GM12878 (cell line): ENCODE results near the gene FAM186B. TPM values are rescaled to one million over a fixed set of nuclear protein-coding genes. Genes with fewer than 3 reads are reported as not detected.

ENCODE experiments used
- ATAC-seq: fragments of 200-7000 bp; cut with Tn5 transposase; 3 replicates; pipeline ENCODE4 v1.9.1; 2020; ENCODE audit warnings: mild to moderate bottlenecking, moderate library complexity
- BruUV-seq: library from RNA; stranded (reverse); fragments of 400-500 nt; replicated peaks from 2 replicates; lab custom pipeline; 2021; lab: Mats Ljungman, UMichigan
- CTCF ChIA-PET: fragments of 300-600 bp; sonication (Branson Sonifier 250); formaldehyde crosslinking; extraction: SDS; loops from one replicate; lab custom pipeline; 2021; ENCODE audit warnings: inconsistent platforms; lab: Yijun Ruan, JAX
- POLR2A ChIA-PET: fragments of 350-600 bp; formaldehyde crosslinking; extraction: SDS; loops from one replicate; lab custom pipeline; 2021; ENCODE audit warnings: inconsistent platforms; lab: Charles Lee
- RAD21 ChIA-PET: fragments of 300-600 bp; sonication (Branson Sonifier 250); formaldehyde crosslinking; loops from one replicate; lab custom pipeline; 2023; ENCODE audit warnings: antibody characterized with exemption; ENCODE audit not compliant: unreplicated experiment; lab: Charles Lee
- SMC1A ChIA-PET: fragments of 300-600 bp; sonication (Branson Sonifier 250); formaldehyde crosslinking; loops from one replicate; lab custom pipeline; 2023; ENCODE audit not compliant: unreplicated experiment, uncharacterized antibody; lab: Charles Lee
- DNase-seq: peaks from one replicate; pipeline ENCODE4 v3.0.0-alpha.2; 2011; ENCODE audit warnings: low read depth, low spot score
- FAIRE-seq: peaks from 3 replicates; lab custom pipeline; 2011; peaks lifted over from hg19 to GRCh38; lab: Jason Lieb, UNC
- H2AFZ ChIP-seq: 2 replicates; pipeline ENCODE4 v1.6.0; 2011; ENCODE audit warnings: low read depth, low read length, control low read depth; ENCODE audit not compliant: control insufficient read depth
- H3K27ac ChIP-seq: 2 replicates; pipeline ENCODE4 v1.5.1; 2011; ENCODE audit warnings: control low read depth; ENCODE audit not compliant: control insufficient read depth, insufficient read depth
- H3K27me3 ChIP-seq, 2 experiments: replicated peaks in 1 of 2; 2 replicates each; pipeline versions ENCODE4 v1.6.0 to v1.6.1; 2011; ENCODE audit warnings: low read length in 1 of 2; ENCODE audit not compliant: control insufficient read depth in 2 of 2, insufficient read depth in 2 of 2
- H3K36me3 ChIP-seq, 2 experiments: 2 replicates each; pipeline ENCODE4 v1.5.1; 2011; ENCODE audit warnings: low read length in 1 of 2; ENCODE audit not compliant: control insufficient read depth in 2 of 2, insufficient read depth in 2 of 2
- H3K4me1 ChIP-seq: 2 replicates; pipeline ENCODE4 v1.6.1; 2011; ENCODE audit warnings: mild to moderate bottlenecking, low read length, moderate library complexity, mixed read lengths; ENCODE audit not compliant: control insufficient read depth, insufficient read depth
- H3K4me2 ChIP-seq: 2 replicates; pipeline ENCODE4 v1.6.0; 2011; ENCODE audit warnings: control low read depth; ENCODE audit not compliant: control insufficient read depth, insufficient read depth
- H3K4me3 ChIP-seq: fragments of 200-600 bp; sonication (generic); 2 replicates; pipeline ENCODE4 v1.5.1; 2016
- H3K79me2 ChIP-seq: 2 replicates; pipeline ENCODE4 v1.6.0; 2011; ENCODE audit warnings: low read length; ENCODE audit not compliant: control insufficient read depth, insufficient read depth
- H3K9ac ChIP-seq: 2 replicates; pipeline ENCODE4 v1.8.0; 2011; ENCODE audit warnings: low read length, control low read depth, mixed read lengths; ENCODE audit not compliant: control insufficient read depth, insufficient read depth
- H3K9me3 ChIP-seq: replicated peaks from 3 replicates; pipeline ENCODE4 v1.5.1; 2011; ENCODE audit warnings: mild to moderate bottlenecking, low read length; ENCODE audit not compliant: control insufficient read depth, insufficient read depth
- H4K20me1 ChIP-seq: 2 replicates; pipeline ENCODE4 v1.6.0; 2011; ENCODE audit not compliant: control insufficient read depth, insufficient read depth
- ATF2 ChIP-seq: IDR thresholded peaks from 2 replicates; pipeline ENCODE4 v1.6.1; 2012; ENCODE audit warnings: low read length, inconsistent platforms
- BMI1 ChIP-seq: fragments of 450-650 bp; IDR thresholded peaks from 2 replicates; pipeline ENCODE4 v1.6.1; 2016; ENCODE audit warnings: mild to moderate bottlenecking, moderate library complexity, borderline replicate concordance
- CBFB ChIP-seq: IDR thresholded peaks from 2 replicates; pipeline ENCODE4 v1.6.1; 2016; ENCODE audit warnings: antibody characterized with exemption, low read depth
- CHD1 ChIP-seq: IDR thresholded peaks from 2 replicates; pipeline ENCODE4 v1.6.1; 2012; ENCODE audit warnings: low read depth, low read length, improper control_type of control experiment
- DPF2 ChIP-seq: fragments of 450-650 bp; IDR thresholded peaks from 2 replicates; pipeline ENCODE4 v1.6.1; 2017; ENCODE audit warnings: mild to moderate bottlenecking
- EZH2 ChIP-seq: IDR thresholded peaks from 2 replicates; pipeline ENCODE4 v1.6.1; 2012; ENCODE audit warnings: low read depth, mild to moderate bottlenecking, control low read depth, inconsistent platforms, low read length, borderline replicate concordance; ENCODE audit not compliant: control insufficient read depth
- FOXK2 ChIP-seq: fragments of 450-650 bp; IDR thresholded peaks from 2 replicates; pipeline ENCODE4 v1.6.1; 2017; ENCODE audit warnings: mild to moderate bottlenecking, moderate library complexity
- FOXM1 ChIP-seq: IDR thresholded peaks from 2 replicates; pipeline ENCODE4 v1.6.1; 2012; ENCODE audit warnings: low read depth, mild to moderate bottlenecking, inconsistent platforms, low read length, moderate library complexity
- IRF4 ChIP-seq: IDR thresholded peaks from 2 replicates; pipeline ENCODE4 v1.6.1; 2011; ENCODE audit warnings: low read depth, low read length
- MYB ChIP-seq: fragments of 150-350 bp; IDR thresholded peaks from 2 replicates; pipeline ENCODE4 v1.6.1; 2014; ENCODE audit warnings: mild to moderate bottlenecking, low read depth, low read length, borderline replicate concordance
- NFIC ChIP-seq: IDR thresholded peaks from 2 replicates; pipeline ENCODE4 v1.6.1; 2012; ENCODE audit warnings: low read depth, mild to moderate bottlenecking, inconsistent platforms, low read length, moderate library complexity
- POLR2AphosphoS2 ChIP-seq: IDR thresholded peaks from 2 replicates; pipeline ENCODE4 v1.6.1; 2011; ENCODE audit warnings: low read depth, mild to moderate bottlenecking, low read length, improper control_type of control experiment, moderate library complexity
- RAD21 ChIP-seq: IDR thresholded peaks from 2 replicates; pipeline ENCODE4 v1.6.1; 2011; ENCODE audit warnings: mild to moderate bottlenecking, low read depth, low read length, moderate library complexity; ENCODE audit not compliant: insufficient read depth
- SIN3A ChIP-seq: IDR thresholded peaks from 2 replicates; pipeline ENCODE4 v1.6.1; 2012; ENCODE audit warnings: low read depth, low read length, improper control_type of control experiment
- SIX5 ChIP-seq: IDR thresholded peaks from 2 replicates; pipeline ENCODE4 v1.6.1; 2011; ENCODE audit warnings: mild to moderate bottlenecking, low read depth, low read length, moderate library complexity; ENCODE audit not compliant: severe bottlenecking
- SMC3 ChIP-seq: IDR thresholded peaks from 2 replicates; pipeline ENCODE4 v1.6.1; 2011; ENCODE audit warnings: low read length, improper control_type of control experiment, borderline replicate concordance
- SP1 ChIP-seq: IDR thresholded peaks from one replicate; pipeline ENCODE4 v1.6.1; 2011; ENCODE audit warnings: low read depth, low read length
- STAT3 ChIP-seq: IDR thresholded peaks from 2 replicates; pipeline ENCODE4 v1.6.1; 2011; ENCODE audit warnings: low read depth, low read length, improper control_type of control experiment
- USF2 ChIP-seq: IDR thresholded peaks from 2 replicates; pipeline ENCODE4 v1.6.1; 2011; ENCODE audit warnings: low read depth, low read length, improper control_type of control experiment, borderline replicate concordance
- YY1 ChIP-seq: IDR thresholded peaks from 2 replicates; pipeline ENCODE4 v1.6.1; 2011; ENCODE audit warnings: low read depth, mild to moderate bottlenecking, low read length
- ZBTB33 ChIP-seq: fragments of 450-650 bp; IDR thresholded peaks from 2 replicates; pipeline ENCODE4 v1.6.1; 2017; ENCODE audit warnings: mild to moderate bottlenecking
- ZNF207 ChIP-seq: fragments of 450-650 bp; IDR thresholded peaks from 2 replicates; pipeline ENCODE4 v1.6.1; 2014; ENCODE audit warnings: antibody characterized with exemption, mild to moderate bottlenecking, borderline replicate concordance
- ZNF622 ChIP-seq: fragments of 450-650 bp; IDR thresholded peaks from 2 replicates; pipeline ENCODE4 v1.6.1; 2017; ENCODE audit warnings: mild to moderate bottlenecking, inconsistent platforms
- WGBS: methylation state at CpG from one replicate; pipeline ENCODE4 v1.1.6; 2016; ENCODE audit warnings: low lambda C conversion rate; ENCODE audit not compliant: insufficient replicate concordance, insufficient coverage; ENCODE audit errors: missing lambda C conversion rate; 5-methylcytosine and 5-hydroxymethylcytosine counted together
- in situ Hi-C: fragments of 300-500 bp; cut with MboI; formaldehyde crosslinking; loops from 9 replicates; pipeline ENCODE4 v1.14.3; 2018; ENCODE audit warnings: mixed read lengths
- intact Hi-C: fragments of 100-400 bp; cut with micrococcal nuclease; formaldehyde crosslinking; loops from one replicate; pipeline ENCODE4 v1.14.2; 2022; ENCODE audit not compliant: unreplicated experiment
- polyA plus RNA-seq, 11 experiments: library from polyadenylated mRNA; depleted of rRNA in 4 of 11; unstranded in 6 of 11; stranded (reverse) in 5 of 11; fragments of >200 nt; fragmentation: Nextera tagmentation in 4 of 11; fragmentation: Illumina TruSeq in 1 of 11; extraction: Ambion mirVana in 4 of 11; extraction: Trizol in 1 of 11; gene quantifications; 1 replicate in 1 of 11; 2 replicates in 10 of 11; pipeline versions ENCODE4 v1.2.1 to v1.2.3, GENCODE V29; 2011 to 2016; ENCODE audit warnings: inconsistent platforms in 2 of 11, missing spikeins in 2 of 11, low read depth in 1 of 11
- total RNA-seq, 4 experiments: library from RNA; depleted of rRNA in 3 of 4; stranded (reverse); fragments of >200 nt in 3 of 4; fragmentation: Illumina TruSeq in 1 of 4; extraction: Trizol in 1 of 4; gene quantifications; 2 replicates each; pipeline versions ENCODE4 v1.2.1 to v1.2.3, GENCODE V29; 2013 to 2021

The FAM186B gene
- total and polyA plus RNA-seq, 10 of the 15 experiments (the other 5 are each of a cell fraction or from before 2014, with no cell fraction given): 0.13 to 0.79 (median 0.51) TPM

GRCh38 chr12:49644620-49644994, 39.2 kb upstream of the FAM186B start:
- Histone ChIP-seq H3K4me2 (no peak overlapping the region), H3K9ac (no peak overlapping the region), H3K27ac (peak overlapping the region; percentile 28; the same call in 1 of the 2 replicates), H3K4me3 (no peak overlapping the region), H3K9me3 (no peaks in the 10 kb centered on the region), H3K27me3 (no peaks in the 10 kb centered on the region), H3K79me2 (no peaks in the 10 kb centered on the region), H2AFZ (no peak overlapping the region), H3K4me1 (no peaks in the 10 kb centered on the region), H4K20me1 (no peaks in the 10 kb centered on the region), H3K36me3 (peaks cover 29 to 45% of the 10 kb centered on the region in 2 experiments)
- ChIA-PET SMC1A (interaction anchor here (0.7 to 10.9 kb wide), 18 partner anchors 10 to 195 kb away, joined by 3 to 191 read pairs (median 3); partner anchors contain the start of genes FMNL3 and TMBIM6), POLR2A (interaction anchor here (0.6 to 1.9 kb wide), 5 partner anchors 15 to 275 kb away, joined by 3 to 16 read pairs (median 3); no protein-coding TSS in a partner anchor), CTCF (interaction anchor here (0.8 to 20.4 kb wide), 12 partner anchors 9 to 201 kb away, joined by 3 to 486 read pairs (median 5); partner anchors contain the start of genes FMNL3, PRPF40B and TMBIM6), RAD21 (interaction anchor here (0.8 to 6.4 kb wide), 11 partner anchors 10 to 286 kb away, joined by 3 to 107 read pairs (median 4); partner anchors contain the start of gene FMNL3)
- BruUV-seq: TSS peak; percentile 47
- peak; percentile 96 for ATAC-seq
- intact Hi-C loops (loop anchor here (1.0 kb wide), 1 partner anchor 63 kb away; the partner anchor contains the start of gene FMNL3), in situ Hi-C loops (loop anchor here (5.0 to 10.0 kb wide), 2 partner anchors 63 to 190 kb away; partner anchors contain the start of gene FMNL3)
- DNase-seq: peak; percentile 27
- FAIRE-seq: peak; percentile 90
- 0% methylated on average over 2 of the region's 2 CpGs for WGBS
- TF ChIP-seq YY1 (peak; percentile 82), EZH2 (no peak), BMI1 (no peak), STAT3 (no peak), ATF2 (no peak), SIX5 (no peak), RAD21 (peak; percentile 96), SIN3A (no peak), ZNF207 (peak; percentile 56; the same call in 1 of the 2 replicates), DPF2 (no peak), SP1 (no peak), USF2 (no peak), FOXK2 (no peak), POLR2AphosphoS2 (no peak), CBFB (peak; percentile 59; the same call in 1 of the 2 replicates), ZNF622 (no peak), MYB (no peak), SMC3 (peak; percentile 100), CHD1 (no peak), IRF4 (0 out of 2 replicates have a peak, but pooled peaks have one; percentile 28), NFIC (no peak), FOXM1 (peak; percentile 59; the same call in 1 of the 2 replicates), ZBTB33 (no peak)
